ENCODE results near the gene BBS7. TPM values are rescaled to one million over a fixed set of nuclear protein-coding genes. Genes with fewer than 3 reads are reported as not detected.

The BBS7 gene
- total RNA-seq, 2 experiments from 2014 or later: 10.7 to 25.8 TPM

- Histone ChIP-seq H3K4me2 (ENCODE audit: low read length) (peak overlapping the region; percentile 97), H3K4me3 (ENCODE audit: low read depth, low read length, poor library complexity, severe bottlenecking) (peak overlapping the region; percentile 95), H3K4me1 (ENCODE audit: insufficient read depth, low read length, poor library complexity, severe bottlenecking) (peaks cover 45% of the 10 kb centered on the region), H3K27ac (ENCODE audit: low read depth, low read length, poor library complexity, severe bottlenecking) (peak overlapping the region; percentile 87), H4K20me1 (ENCODE audit: insufficient read depth, low read length) (no peaks in the 10 kb centered on the region), H3K9me3 (ENCODE audit: low read length) (no peaks in the 10 kb centered on the region), H3K79me2 (ENCODE audit: insufficient read depth, low read depth, low read length) (peaks cover 38% of the 10 kb centered on the region), H2AFZ (ENCODE audit: low read length) (peak overlapping the region; percentile 96; the same call in 1 of the 2 replicates), H3K36me3 (ENCODE audit: insufficient read depth, low read length) (peaks cover 24% of the 10 kb centered on the region), H3K9me2 (ENCODE audit: insufficient read depth, low read length) (no peaks in the 10 kb centered on the region)
- ChIA-PET POLR2A (interaction anchor here (0.6 to 3.8 kb wide), 9 partner anchors 9 to 173 kb away, joined by 3 to 22 read pairs (median 3); partner anchors contain the start of genes BBS7 and CCNA2), CTCF (ENCODE audit: unreplicated experiment) (no interaction called here)
- no peak for TF ChIP-seq EZH2phosphoT487 (IDR thresholded peaks at IDR 0.05; ENCODE audit: borderline replicate concordance, low read depth, low read length)
- TF ChIP-seq CTCF (conservative IDR thresholded peaks at IDR 0.05; ENCODE audit: low read length): no peak
- intact Hi-C loops (cut with micrococcal nuclease; ENCODE audit: unreplicated experiment): no loop called here
- no TSS peak for BruUV-seq (replicated peaks)
- no peak for DNase-seq (ENCODE audit: low spot score)
These were observed 70.3 kb downstream of the BBS7 start for GRCh38 chr4:121799867-121800501.

GRCh38 chr4:121799208-121799823, 71.0 kb downstream of the BBS7 start:
- BruUV-seq (replicated peaks): no TSS peak
- Histone ChIP-seq H2AFZ (ENCODE audit: low read length) (peak overlapping the region; percentile 96), H3K9me3 (ENCODE audit: low read length) (no peaks in the 10 kb centered on the region), H3K36me3 (ENCODE audit: insufficient read depth, low read length) (peaks cover 17% of the 10 kb centered on the region), H4K20me1 (ENCODE audit: insufficient read depth, low read length) (no peaks in the 10 kb centered on the region), H3K4me1 (ENCODE audit: insufficient read depth, low read length, poor library complexity, severe bottlenecking) (peaks cover 45% of the 10 kb centered on the region), H3K9me2 (ENCODE audit: insufficient read depth, low read length) (no peaks in the 10 kb centered on the region), H3K4me3 (ENCODE audit: low read depth, low read length, poor library complexity, severe bottlenecking) (no peak overlapping the region), H3K27ac (ENCODE audit: low read depth, low read length, poor library complexity, severe bottlenecking) (no peak overlapping the region), H3K79me2 (ENCODE audit: insufficient read depth, low read depth, low read length) (peaks cover 31% of the 10 kb centered on the region), H3K4me2 (ENCODE audit: low read length) (peak overlapping the region; percentile 97)
- TF ChIP-seq CTCF (conservative IDR thresholded peaks at IDR 0.05; ENCODE audit: low read length) (no peak), EZH2phosphoT487 (IDR thresholded peaks at IDR 0.05; ENCODE audit: borderline replicate concordance, low read depth, low read length) (no peak)
- no peak for DNase-seq (ENCODE audit: low spot score)
- ChIA-PET CTCF (ENCODE audit: unreplicated experiment) (no interaction called here), POLR2A (interaction anchor here (0.6 to 3.8 kb wide), 8 partner anchors 9 to 174 kb away, joined by 3 to 22 read pairs (median 3); partner anchors contain the start of genes BBS7 and CCNA2)
- intact Hi-C loops (cut with micrococcal nuclease; ENCODE audit: unreplicated experiment): no loop called here

GRCh38 chr4:121796283-121796682, 74.0 kb downstream of the BBS7 start:
- ChIA-PET CTCF (ENCODE audit: unreplicated experiment) (no interaction called here), POLR2A (interaction anchor here (0.8 to 1.0 kb wide), 2 partner anchors 33 to 1776 kb away, joined by 3 to 4 read pairs; no protein-coding TSS in a partner anchor)
- H3K9me3 ChIP-seq (ENCODE audit: low read length): no peaks in the 10 kb centered on the region
- TF ChIP-seq EZH2phosphoT487 (IDR thresholded peaks at IDR 0.05; ENCODE audit: borderline replicate concordance, low read depth, low read length): no peak
- TF ChIP-seq CTCF (conservative IDR thresholded peaks at IDR 0.05; ENCODE audit: low read length): no peak
- BruUV-seq (replicated peaks): no TSS peak
- H3K9me2 ChIP-seq (ENCODE audit: insufficient read depth, low read length): no peaks in the 10 kb centered on the region
- no peak for DNase-seq (ENCODE audit: low spot score)
- peak overlapping the region; percentile 89 for H2AFZ ChIP-seq (ENCODE audit: low read length)
- peaks cover 34% of the 10 kb centered on the region for H3K4me1 ChIP-seq (ENCODE audit: insufficient read depth, low read length, poor library complexity, severe bottlenecking)
- intact Hi-C loops (cut with micrococcal nuclease; ENCODE audit: unreplicated experiment): no loop called here
- H4K20me1 ChIP-seq (ENCODE audit: insufficient read depth, low read length): no peaks in the 10 kb centered on the region
- peak overlapping the region; percentile 39 for H3K4me2 ChIP-seq (ENCODE audit: low read length)
- no peaks in the 10 kb centered on the region for H3K36me3 ChIP-seq (ENCODE audit: insufficient read depth, low read length)
- peaks cover 1% of the 10 kb centered on the region for H3K79me2 ChIP-seq (ENCODE audit: insufficient read depth, low read depth, low read length)
- H3K27ac ChIP-seq (ENCODE audit: low read depth, low read length, poor library complexity, severe bottlenecking): no peak overlapping the region
- no peak overlapping the region for H3K4me3 ChIP-seq (ENCODE audit: low read depth, low read length, poor library complexity, severe bottlenecking)

Measured in OCI-LY7 (cell line).